Loucy (cell line): ENCODE data around the gene PLEKHA5.

Experiments
- H2AFZ ChIP-seq: fragments of 200-600 bp; sonication (generic); 2 replicates; pipeline ENCODE4 v1.6.0; 2016; ENCODE audit warnings: antibody characterized with exemption, mild to moderate bottlenecking, low read length, moderate library complexity
- H3F3A ChIP-seq: fragments of 200-600 bp; 2 replicates; pipeline ENCODE4 v1.6.0; 2016; ENCODE audit warnings: antibody characterized with exemption, low read depth, mild to moderate bottlenecking
- H3K27me3 ChIP-seq: fragments of 200-600 bp; sonication (generic); 2 replicates; pipeline ENCODE4 v1.6.1; 2014; ENCODE audit warnings: low read length, mild to moderate bottlenecking; ENCODE audit not compliant: insufficient read depth, poor library complexity, severe bottlenecking
- H3K36me3 ChIP-seq: fragments of 200-600 bp; sonication (generic); 2 replicates; pipeline ENCODE4 v1.6.1; 2016; ENCODE audit warnings: low read length; ENCODE audit not compliant: insufficient read depth
- H3K4me1 ChIP-seq: fragments of 200-600 bp; sonication (generic); 2 replicates; pipeline ENCODE4 v1.5.1; 2014; ENCODE audit warnings: low read length, mild to moderate bottlenecking; ENCODE audit not compliant: insufficient read depth, poor library complexity, severe bottlenecking
- H3K4me2 ChIP-seq: fragments of 200-600 bp; sonication (generic); 2 replicates; pipeline ENCODE4 v1.6.0; 2014; ENCODE audit warnings: antibody characterized with exemption, low read length, low read depth, mild to moderate bottlenecking; ENCODE audit not compliant: poor library complexity, severe bottlenecking
- H3K4me3 ChIP-seq: fragments of 200-600 bp; sonication (generic); 2 replicates; pipeline ENCODE4 v1.5.1; 2014; ENCODE audit warnings: low read length, mild to moderate bottlenecking, mixed read lengths; ENCODE audit not compliant: poor library complexity, severe bottlenecking
- H3K79me2 ChIP-seq: fragments of 200-600 bp; sonication (generic); 2 replicates; pipeline ENCODE4 v1.6.1; 2014; ENCODE audit warnings: low read length; ENCODE audit not compliant: insufficient read depth
- H3K9ac ChIP-seq: fragments of 200-600 bp; sonication (generic); 2 replicates; pipeline ENCODE4 v1.6.0; 2014; ENCODE audit warnings: mild to moderate bottlenecking, low read depth, low read length, moderate library complexity; ENCODE audit not compliant: poor library complexity, severe bottlenecking
- H3K9me2 ChIP-seq: fragments of 200-600 bp; sonication (generic); replicated peaks from 2 replicates; pipeline ENCODE4 v1.6.1; 2016; ENCODE audit warnings: low read depth, low read length, mixed read lengths
- H3K9me3 ChIP-seq: fragments of 200-600 bp; sonication (generic); 2 replicates; pipeline ENCODE4 v1.6.1; 2014; ENCODE audit warnings: mild to moderate bottlenecking, antibody characterized with exemption, low read length, low read depth; ENCODE audit not compliant: insufficient read depth
- H4K20me1 ChIP-seq: fragments of 200-600 bp; sonication (generic); 2 replicates; pipeline ENCODE4 v1.6.0; 2014; ENCODE audit warnings: antibody characterized with exemption, low read length, mild to moderate bottlenecking; ENCODE audit not compliant: insufficient read depth, poor library complexity, severe bottlenecking
- EZH2phosphoT487 ChIP-seq: fragments of 200-600 bp; IDR thresholded peaks from 2 replicates; pipeline ENCODE4 v1.6.1; 2018; ENCODE audit warnings: antibody characterized with exemption, mild to moderate bottlenecking, moderate library complexity, borderline replicate concordance
- TF ChIP-seq, protein P1 (sequence below): fragments of 200-600 bp; sonication (generic); conservative IDR thresholded peaks from 2 replicates; pipeline ENCODE4 v1.5.1; 2014; ENCODE audit warnings: mild to moderate bottlenecking, antibody characterized with exemption, low read length

PLEKHA5 gene

DNA sequence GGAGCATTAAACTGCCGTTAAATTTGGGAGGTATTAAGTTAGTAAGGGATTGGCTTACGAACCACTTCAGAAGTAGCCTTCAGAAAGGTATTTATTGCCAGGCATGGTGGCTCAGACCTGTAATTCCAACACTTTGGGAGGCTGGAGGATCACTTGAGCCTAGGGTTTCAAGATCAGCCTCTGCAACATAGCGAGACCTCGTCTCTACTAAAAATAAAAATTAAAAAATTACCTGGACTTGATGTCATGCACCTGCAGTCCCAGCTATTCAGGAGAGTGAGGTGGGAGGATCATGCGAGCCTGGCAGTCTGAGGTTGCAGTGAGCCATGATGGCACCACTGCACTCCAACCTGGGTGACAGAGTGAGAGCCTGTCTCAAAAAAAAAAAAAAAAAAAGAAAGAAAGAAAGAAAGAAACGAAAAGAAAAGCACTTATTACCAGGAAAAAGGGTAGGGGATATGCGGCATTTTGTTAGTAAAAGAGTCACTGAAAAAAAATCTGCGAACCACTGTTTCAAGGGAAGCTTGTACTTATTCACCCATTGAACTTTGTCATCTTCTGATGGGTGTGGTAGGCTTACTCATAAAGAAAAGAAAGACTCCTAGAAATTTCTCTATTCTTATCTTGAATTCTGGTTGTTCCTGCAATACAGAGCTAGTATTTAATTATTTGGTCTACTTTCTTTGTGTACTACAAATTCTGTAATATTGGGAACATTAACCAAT is 33.6 kb upstream of the PLEKHA5 start:
- Histone ChIP-seq H4K20me1 (no peaks in the 10 kb centered on the region), H3K27me3 (no peaks in the 10 kb centered on the region), H3K9me3 (no peaks in the 10 kb centered on the region), H3K36me3 (no peaks in the 10 kb centered on the region), H3K4me1 (no peaks in the 10 kb centered on the region), H3K9ac (no peak overlapping the region), H3K4me3 (no peak overlapping the region), H3F3A (no peaks in the 10 kb centered on the region), H2AFZ (no peak overlapping the region), H3K79me2 (no peaks in the 10 kb centered on the region), H3K9me2 (no peaks in the 10 kb centered on the region), H3K4me2 (no peak overlapping the region)
- no peak for TF ChIP-seq EZH2phosphoT487
- TF ChIP-seq, protein P1, sequence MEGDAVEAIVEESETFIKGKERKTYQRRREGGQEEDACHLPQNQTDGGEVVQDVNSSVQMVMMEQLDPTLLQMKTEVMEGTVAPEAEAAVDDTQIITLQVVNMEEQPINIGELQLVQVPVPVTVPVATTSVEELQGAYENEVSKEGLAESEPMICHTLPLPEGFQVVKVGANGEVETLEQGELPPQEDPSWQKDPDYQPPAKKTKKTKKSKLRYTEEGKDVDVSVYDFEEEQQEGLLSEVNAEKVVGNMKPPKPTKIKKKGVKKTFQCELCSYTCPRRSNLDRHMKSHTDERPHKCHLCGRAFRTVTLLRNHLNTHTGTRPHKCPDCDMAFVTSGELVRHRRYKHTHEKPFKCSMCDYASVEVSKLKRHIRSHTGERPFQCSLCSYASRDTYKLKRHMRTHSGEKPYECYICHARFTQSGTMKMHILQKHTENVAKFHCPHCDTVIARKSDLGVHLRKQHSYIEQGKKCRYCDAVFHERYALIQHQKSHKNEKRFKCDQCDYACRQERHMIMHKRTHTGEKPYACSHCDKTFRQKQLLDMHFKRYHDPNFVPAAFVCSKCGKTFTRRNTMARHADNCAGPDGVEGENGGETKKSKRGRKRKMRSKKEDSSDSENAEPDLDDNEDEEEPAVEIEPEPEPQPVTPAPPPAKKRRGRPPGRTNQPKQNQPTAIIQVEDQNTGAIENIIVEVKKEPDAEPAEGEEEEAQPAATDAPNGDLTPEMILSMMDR, result no peak

DNA sequence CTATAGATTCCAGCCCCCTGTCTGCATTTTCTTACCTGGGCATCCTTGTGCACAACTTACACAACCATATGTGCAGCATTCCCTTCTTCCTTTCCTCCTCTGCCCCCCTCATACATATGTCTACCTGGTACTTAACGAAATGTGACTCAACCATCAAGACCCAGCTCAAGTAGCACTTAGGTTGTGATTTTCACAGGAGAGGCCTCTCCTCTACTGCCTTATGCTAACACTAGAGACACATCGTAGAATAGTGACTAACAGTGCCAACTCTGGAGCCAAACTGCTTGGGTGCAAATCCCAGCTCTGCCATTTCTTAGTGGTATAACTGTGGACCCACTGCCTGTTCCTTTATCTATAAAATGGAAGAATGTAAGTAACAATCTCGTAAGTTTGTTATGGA is 24.1 kb upstream of the PLEKHA5 start:
- H3K4me2 ChIP-seq, result no peak overlapping the region
- H3K4me3 ChIP-seq, result no peak overlapping the region
- H3K9me2 ChIP-seq, result no peaks in the 10 kb centered on the region
- H2AFZ ChIP-seq, result no peak overlapping the region
- H3K79me2 ChIP-seq, result no peaks in the 10 kb centered on the region
- no peaks in the 10 kb centered on the region for H3K36me3 ChIP-seq
- no peaks in the 10 kb centered on the region for H3K9me3 ChIP-seq
- H3K9ac ChIP-seq, result no peak overlapping the region
- no peaks in the 10 kb centered on the region for H3K27me3 ChIP-seq
- no peaks in the 10 kb centered on the region for H3K4me1 ChIP-seq
- TF ChIP-seq EZH2phosphoT487, result no peak
- TF ChIP-seq, protein P1, result no peak
- no peaks in the 10 kb centered on the region for H3F3A ChIP-seq
- H4K20me1 ChIP-seq, result no peaks in the 10 kb centered on the region

DNA sequence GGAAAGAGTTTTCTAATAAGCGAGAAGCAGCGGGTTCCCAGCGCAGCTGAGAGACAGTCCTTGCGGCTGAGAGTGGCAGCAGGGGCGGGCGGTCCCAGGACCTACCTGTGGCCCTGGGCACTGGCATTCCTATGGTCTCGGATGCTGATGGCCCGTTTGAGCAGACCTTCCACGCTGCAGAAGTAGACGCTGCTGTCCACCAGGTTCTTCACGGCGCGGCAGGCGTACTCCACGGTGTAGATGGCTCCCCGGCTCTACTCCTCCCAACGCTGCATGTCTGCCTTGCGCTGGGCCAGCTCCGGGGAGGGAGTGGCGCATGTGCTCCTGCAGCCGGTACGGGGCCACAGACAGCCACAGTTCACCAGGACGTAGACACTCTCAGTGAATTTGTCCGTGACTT is 21.8 kb upstream of the PLEKHA5 start:
- Histone ChIP-seq H3K4me2 (no peak overlapping the region), H3K79me2 (no peaks in the 10 kb centered on the region), H3K9me3 (no peaks in the 10 kb centered on the region), H3K4me1 (no peaks in the 10 kb centered on the region), H2AFZ (no peak overlapping the region), H3K27me3 (no peaks in the 10 kb centered on the region), H4K20me1 (no peaks in the 10 kb centered on the region), H3K36me3 (no peaks in the 10 kb centered on the region), H3K4me3 (no peak overlapping the region), H3K9me2 (no peaks in the 10 kb centered on the region), H3F3A (no peaks in the 10 kb centered on the region), H3K9ac (no peak overlapping the region)
- TF ChIP-seq, protein P1, result no peak
- no peak for TF ChIP-seq EZH2phosphoT487
